CD4-positive, alpha-beta T cell treated with Interleukin-6 for 4 hours (primary cell): ENCODE results near the gene SCML1.
A peak's percentile ranks its signal among the peaks of the same experiment; 100 is the strongest.
"Not testable (repeated sequence)": the region's sequence is repeated elsewhere in the genome, so short reads cannot be mapped to it uniquely, and the experiment has no call there.

ENCODE experiments used
- DNase-seq: peaks from one replicate; pipeline ENCODE4 v3.0.0-alpha.2; 2020; ENCODE audit warnings: mixed read lengths

SCML1 gene

GRCh38 chrX:17740137-17741122, 3.1 kb downstream of the SCML1 start:
- DNase-seq, result no peak

GRCh38 chrX:17741123-17741511, 3.8 kb downstream of the SCML1 start:
- DNase-seq, result no peak

GRCh38 chrX:17743913-17744312, 6.6 kb downstream of the SCML1 start:
- DNase-seq, result no peak

- no peak for DNase-seq
These were observed 7.7 kb downstream of the SCML1 start for GRCh38 chrX:17744896-17745523.

GRCh38 chrX:17747692-17748091, 10.4 kb downstream of the SCML1 start:
- no peak for DNase-seq

GRCh38 chrX:17748684-17749083, 11.4 kb downstream of the SCML1 start:
- no peak for DNase-seq

GRCh38 chrX:17750436-17750835, 13.1 kb downstream of the SCML1 start:
- DNase-seq, result no peak

- DNase-seq, result no peak
These were observed 21.1 kb downstream of the SCML1 start for GRCh38 chrX:17758382-17758781.

- no peak for DNase-seq
These were observed 22.7 kb downstream of the SCML1 start for GRCh38 chrX:17759990-17760389.

GRCh38 chrX:17767734-17768133, 30.4 kb downstream of the SCML1 start:
- no peak for DNase-seq

- DNase-seq, result no peak
These were observed 31.7 kb downstream of the SCML1 start for GRCh38 chrX:17768997-17769396.

- peak; percentile 28 for DNase-seq
These were observed 32.5 kb downstream of the SCML1 start for GRCh38 chrX:17769701-17770269.

GRCh38 chrX:17773221-17773876, 36.1 kb downstream of the SCML1 start:
- DNase-seq, result no peak

- no peak for DNase-seq
These were observed 36.8 kb downstream of the SCML1 start for GRCh38 chrX:17774053-17774452.

- DNase-seq, result no peak
These were observed 41.7 kb downstream of the SCML1 start for GRCh38 chrX:17778997-17779396.

- no peak for DNase-seq
These were observed 42.1 kb downstream of the SCML1 start for GRCh38 chrX:17779434-17779833.

- DNase-seq, result not testable (repeated sequence)
These were observed 49.5 kb downstream of the SCML1 start for GRCh38 chrX:17786554-17787347.

GRCh38 chrX:17787557-17787956, 50.3 kb downstream of the SCML1 start:
- DNase-seq, result no peak

- DNase-seq, result peak; percentile 56
These were observed 51.1 kb downstream of the SCML1 start for GRCh38 chrX:17788439-17788838.

- DNase-seq, result no peak
These were observed 51.8 kb downstream of the SCML1 start for GRCh38 chrX:17788956-17789562.

- no peak for DNase-seq
These were observed 55.5 kb downstream of the SCML1 start for GRCh38 chrX:17792826-17793225.

- no peak for DNase-seq
These were observed 61.6 kb downstream of the SCML1 start for GRCh38 chrX:17798921-17799320.
